Measurements from ENCODE around the gene CMC2. TPM values are rescaled to one million over a fixed set of nuclear protein-coding genes. Genes with fewer than 3 reads are reported as not detected.

Gene CMC2
- total RNA-seq, 2 experiments from 2014 or later: 90.7 to 99.9 TPM

- H3K4me1 Mint-ChIP-seq: peaks cover 80% of the 10 kb centered on the region
- POLR2A ChIA-PET: interaction anchor here (0.7 to 1.6 kb wide), 8 partner anchors 8 to 195 kb away, joined by 3 to 17 read pairs (median 4); partner anchors contain the start of genes ATMIN, CENPN and CMC2
- peaks cover 69% of the 10 kb centered on the region for H3K36me3 Mint-ChIP-seq (ENCODE audit: low read depth)
- CTCF ChIA-PET: interaction anchor here (0.6 to 1.9 kb wide), 5 partner anchors 9 to 471 kb away, joined by 3 to 9 read pairs (median 5); partner anchors contain the start of genes ATMIN, CENPN and CMC2
- DNase-seq: no peak
- no peaks in the 10 kb centered on the region for H3K9me3 Mint-ChIP-seq
- H3K4me3 Mint-ChIP-seq: peak overlapping the region; percentile 48
- H3K27ac Mint-ChIP-seq: peak overlapping the region; percentile 98
- no peaks in the 10 kb centered on the region for H3K27me3 Mint-ChIP-seq
These were observed 8.6 kb downstream of the CMC2 start for GRCh38 chr16:80997964-80998620.

DNA sequence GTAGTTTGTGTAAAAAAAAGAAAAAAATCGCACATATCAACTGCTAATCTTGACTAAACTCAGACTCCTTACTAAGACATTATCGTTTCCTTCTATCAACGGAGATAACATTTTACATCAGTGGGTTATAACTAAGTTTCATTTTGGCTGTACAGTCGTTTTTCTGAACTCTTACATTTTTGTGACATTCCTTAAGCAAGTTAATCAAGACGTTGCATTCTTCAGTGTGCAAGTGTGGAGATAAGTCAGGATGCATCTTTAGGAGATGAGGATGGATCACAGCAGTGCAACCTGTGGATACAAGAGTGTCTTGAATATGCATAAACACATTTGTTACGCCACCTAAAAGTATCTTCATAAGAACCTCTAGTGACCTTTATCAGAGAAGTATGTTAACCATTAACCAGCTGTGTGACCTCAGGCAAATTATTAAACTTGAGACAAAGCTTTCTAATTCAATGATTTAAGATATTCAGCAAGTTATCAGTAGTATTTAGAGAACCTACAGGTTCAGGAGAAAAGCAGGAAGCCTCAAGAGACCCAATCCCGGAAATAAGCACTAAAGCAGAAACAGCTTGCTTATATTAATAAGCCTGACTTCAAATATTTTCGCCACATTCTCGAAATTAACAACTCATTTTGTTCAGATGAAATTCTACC lies 9.4 kb downstream of the CMC2 start:
- H3K36me3 Mint-ChIP-seq (ENCODE audit: low read depth): peaks cover 70% of the 10 kb centered on the region
- POLR2A ChIA-PET: interaction anchor here (0.7 to 1.6 kb wide), 8 partner anchors 9 to 195 kb away, joined by 3 to 17 read pairs (median 4); partner anchors contain the start of genes ATMIN, CENPN and CMC2
- H3K4me3 Mint-ChIP-seq: peak overlapping the region; percentile 92
- CTCF ChIA-PET: interaction anchor here (1.1 to 1.9 kb wide), 4 partner anchors 10 to 470 kb away, joined by 3 to 9 read pairs (median 5); partner anchors contain the start of genes ATMIN, CENPN and CMC2
- H3K9me3 Mint-ChIP-seq: no peaks in the 10 kb centered on the region
- peak overlapping the region; percentile 98 for H3K27ac Mint-ChIP-seq
- no peaks in the 10 kb centered on the region for H3K27me3 Mint-ChIP-seq
- DNase-seq: no peak
- peaks cover 75% of the 10 kb centered on the region for H3K4me1 Mint-ChIP-seq

- Mint-ChIP-seq H3K27ac (peak overlapping the region; percentile 98), H3K4me1 (peaks cover 73% of the 10 kb centered on the region), H3K4me3 (peak overlapping the region; percentile 92), H3K27me3 (no peaks in the 10 kb centered on the region), H3K36me3 (ENCODE audit: low read depth) (peaks cover 68% of the 10 kb centered on the region), H3K9me3 (no peaks in the 10 kb centered on the region)
- CTCF ChIA-PET: interaction anchor here (1.9 kb wide), 1 partner anchor 10 kb away, joined by 9 read pairs; the partner anchor contains the start of genes CENPN and CMC2
- no peak for DNase-seq
- POLR2A ChIA-PET: interaction anchor here (0.7 to 1.6 kb wide), 4 partner anchors 9 to 40 kb away, joined by 3 to 17 read pairs (median 6); partner anchors contain the start of genes ATMIN, CENPN and CMC2
These were observed 10.0 kb downstream of the CMC2 start for GRCh38 chr16:80996688-80997138.

DNA sequence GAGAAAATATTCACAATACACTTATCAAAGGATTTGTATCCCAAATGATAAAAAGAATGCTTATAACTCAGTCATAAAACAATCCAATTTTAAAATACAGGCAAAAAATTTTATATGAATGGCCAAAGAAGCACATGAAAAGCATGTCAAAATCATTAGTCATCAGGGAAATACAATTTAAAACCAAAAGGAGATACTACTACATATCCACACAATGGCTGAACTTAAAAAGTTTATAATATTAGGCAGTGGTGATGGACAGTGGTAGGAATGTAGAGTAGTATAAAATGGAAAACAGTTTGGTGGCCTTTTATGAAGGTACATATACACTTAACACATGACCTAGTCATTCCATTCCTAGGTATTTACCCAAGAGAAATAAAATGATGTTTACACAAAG lies 12.2 kb downstream of the CMC2 start:
- H3K27me3 Mint-ChIP-seq: no peaks in the 10 kb centered on the region
- peaks cover 63% of the 10 kb centered on the region for H3K36me3 Mint-ChIP-seq (ENCODE audit: low read depth)
- ChIA-PET CTCF (interaction anchor here (0.7 to 2.5 kb wide), 4 partner anchors 8 to 467 kb away, joined by 3 to 7 read pairs (median 6); partner anchors contain the start of genes CENPN and CMC2), POLR2A (no interaction called here)
- peaks cover 65% of the 10 kb centered on the region for H3K4me1 Mint-ChIP-seq
- H3K9me3 Mint-ChIP-seq: no peaks in the 10 kb centered on the region
- DNase-seq: no peak
- H3K27ac Mint-ChIP-seq: no peak overlapping the region
- H3K4me3 Mint-ChIP-seq: no peak overlapping the region

GRCh38 chr16:80993834-80994233 lies 12.9 kb downstream of the CMC2 start:
- Mint-ChIP-seq H3K4me3 (no peak overlapping the region), H3K27me3 (no peaks in the 10 kb centered on the region), H3K4me1 (peaks cover 58% of the 10 kb centered on the region), H3K9me3 (no peaks in the 10 kb centered on the region), H3K27ac (peak overlapping the region; percentile 23), H3K36me3 (ENCODE audit: low read depth) (peaks cover 59% of the 10 kb centered on the region)
- ChIA-PET POLR2A (interaction anchor here (1.5 to 1.7 kb wide), 3 partner anchors 11 to 19 kb away, joined by 3 to 11 read pairs (median 6); partner anchors contain the start of genes CENPN and CMC2), CTCF (interaction anchor here (0.6 to 2.5 kb wide), 5 partner anchors 9 to 582 kb away, joined by 3 to 7 read pairs (median 5); partner anchors contain the start of genes CENPN and CMC2)
- no peak for DNase-seq

GRCh38 chr16:80993307-80993706 lies 13.4 kb downstream of the CMC2 start:
- no peak for DNase-seq
- Mint-ChIP-seq H3K4me1 (peaks cover 53% of the 10 kb centered on the region), H3K27ac (no peak overlapping the region), H3K36me3 (ENCODE audit: low read depth) (peaks cover 54% of the 10 kb centered on the region), H3K9me3 (no peaks in the 10 kb centered on the region), H3K27me3 (no peaks in the 10 kb centered on the region), H3K4me3 (no peak overlapping the region)
- ChIA-PET CTCF (interaction anchor here (1.2 to 2.5 kb wide), 3 partner anchors 11 to 466 kb away, joined by 5 to 7 read pairs (median 7); partner anchors contain the start of genes CENPN and CMC2), POLR2A (interaction anchor here (1.5 to 1.7 kb wide), 3 partner anchors 11 to 18 kb away, joined by 3 to 11 read pairs (median 6); partner anchors contain the start of genes CENPN and CMC2)

GRCh38 chr16:80992676-80993293 lies 13.9 kb downstream of the CMC2 start:
- Mint-ChIP-seq H3K9me3 (no peaks in the 10 kb centered on the region), H3K27ac (no peak overlapping the region), H3K27me3 (no peaks in the 10 kb centered on the region), H3K4me3 (no peak overlapping the region), H3K36me3 (ENCODE audit: low read depth) (peaks cover 52% of the 10 kb centered on the region), H3K4me1 (peaks cover 48% of the 10 kb centered on the region)
- ChIA-PET POLR2A (interaction anchor here (1.5 to 1.7 kb wide), 3 partner anchors 12 to 18 kb away, joined by 3 to 11 read pairs (median 6); partner anchors contain the start of genes CENPN and CMC2), CTCF (interaction anchor here (2.2 to 2.5 kb wide), 2 partner anchors 11 to 14 kb away, joined by 7 read pairs; partner anchors contain the start of genes CENPN and CMC2)
- DNase-seq: no peak

DNA sequence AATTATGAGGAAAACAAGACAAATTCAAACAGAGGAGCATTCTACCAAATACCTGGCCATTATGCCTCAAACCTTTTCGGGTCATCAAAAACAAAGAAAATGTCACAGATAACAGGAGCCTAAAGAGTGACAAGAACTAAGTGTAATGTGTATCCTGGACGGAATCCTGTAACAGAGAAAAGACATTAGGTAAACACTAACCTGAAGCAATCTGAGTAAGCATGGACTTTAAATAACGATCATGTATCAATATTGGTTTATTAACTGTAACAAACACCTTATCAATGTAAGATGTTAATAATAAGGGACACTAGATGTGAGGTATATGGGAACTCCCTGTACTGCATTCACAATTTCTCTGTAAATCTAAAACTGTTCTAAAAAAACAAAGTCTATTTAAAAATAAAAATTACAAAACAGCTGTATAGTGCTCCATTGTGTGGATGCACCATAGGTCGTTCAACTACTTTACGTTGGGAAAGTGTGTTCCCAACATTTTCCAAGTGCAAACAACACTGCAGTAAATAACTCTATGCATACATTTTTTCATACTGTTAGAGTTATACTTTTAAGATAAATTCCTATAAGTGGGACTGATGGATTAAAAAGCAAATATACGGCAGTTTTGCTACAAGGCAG lies 14.8 kb downstream of the CMC2 start:
- ChIA-PET CTCF (no interaction called here), POLR2A (no interaction called here)
- Mint-ChIP-seq H3K27me3 (no peaks in the 10 kb centered on the region), H3K4me1 (peaks cover 46% of the 10 kb centered on the region), H3K9me3 (no peaks in the 10 kb centered on the region), H3K4me3 (no peak overlapping the region), H3K27ac (no peak overlapping the region), H3K36me3 (ENCODE audit: low read depth) (peaks cover 55% of the 10 kb centered on the region)
- DNase-seq: no peak

DNA sequence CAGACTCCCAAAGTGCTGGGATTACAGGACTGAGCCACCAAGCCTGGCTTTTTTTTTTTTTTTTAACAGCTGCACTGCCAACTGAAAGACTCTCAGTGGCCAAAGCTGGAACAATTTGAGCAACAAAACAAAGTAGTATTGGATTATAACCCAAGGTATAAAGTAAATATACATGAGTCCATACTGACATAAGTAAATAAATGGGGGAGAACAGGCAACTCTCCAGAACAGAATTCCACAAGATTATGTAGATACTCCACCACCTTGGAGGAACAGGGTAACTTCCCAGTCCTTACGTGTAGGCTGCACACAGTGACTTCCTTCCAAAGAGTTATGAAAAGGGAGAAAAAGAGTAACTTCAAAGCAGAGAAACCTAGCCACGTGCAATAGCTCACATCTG lies 15.7 kb downstream of the CMC2 start:
- ChIA-PET POLR2A (no interaction called here), CTCF (interaction anchor here (1.5 kb wide), 1 partner anchor 13 kb away, joined by 3 read pairs; no protein-coding TSS in a partner anchor)
- no peaks in the 10 kb centered on the region for H3K27me3 Mint-ChIP-seq
- peaks cover 46% of the 10 kb centered on the region for H3K4me1 Mint-ChIP-seq
- H3K4me3 Mint-ChIP-seq: no peak overlapping the region
- no peak for DNase-seq
- no peak overlapping the region for H3K27ac Mint-ChIP-seq
- no peaks in the 10 kb centered on the region for H3K9me3 Mint-ChIP-seq
- peaks cover 56% of the 10 kb centered on the region for H3K36me3 Mint-ChIP-seq (ENCODE audit: low read depth)

DNA sequence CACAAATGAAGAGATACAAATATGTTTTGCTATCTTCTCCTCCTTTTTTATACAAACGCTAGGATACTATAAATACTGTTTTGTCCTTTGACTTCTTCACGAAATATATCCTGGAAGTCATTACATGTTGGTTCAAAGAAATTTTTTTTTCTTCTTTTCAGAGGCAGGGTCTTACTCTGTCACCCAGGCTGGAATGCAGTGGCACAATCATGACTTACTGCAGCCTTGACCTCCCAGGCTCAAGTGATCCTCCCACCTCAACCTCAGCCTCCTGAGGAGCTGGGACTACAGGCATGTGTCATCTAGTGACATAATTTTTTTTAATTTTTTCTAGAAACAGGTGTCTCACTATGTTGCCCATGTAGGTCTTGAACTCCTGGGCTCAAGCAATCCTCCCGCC lies 16.1 kb downstream of the CMC2 start:
- no peak for DNase-seq
- no peaks in the 10 kb centered on the region for H3K9me3 Mint-ChIP-seq
- POLR2A ChIA-PET: no interaction called here
- no peak overlapping the region for H3K27ac Mint-ChIP-seq
- CTCF ChIA-PET: interaction anchor here (1.5 kb wide), 1 partner anchor 13 kb away, joined by 3 read pairs; no protein-coding TSS in a partner anchor
- H3K4me1 Mint-ChIP-seq: peaks cover 44% of the 10 kb centered on the region
- H3K4me3 Mint-ChIP-seq: no peak overlapping the region
- H3K27me3 Mint-ChIP-seq: no peaks in the 10 kb centered on the region
- H3K36me3 Mint-ChIP-seq (ENCODE audit: low read depth): peaks cover 54% of the 10 kb centered on the region

DNA sequence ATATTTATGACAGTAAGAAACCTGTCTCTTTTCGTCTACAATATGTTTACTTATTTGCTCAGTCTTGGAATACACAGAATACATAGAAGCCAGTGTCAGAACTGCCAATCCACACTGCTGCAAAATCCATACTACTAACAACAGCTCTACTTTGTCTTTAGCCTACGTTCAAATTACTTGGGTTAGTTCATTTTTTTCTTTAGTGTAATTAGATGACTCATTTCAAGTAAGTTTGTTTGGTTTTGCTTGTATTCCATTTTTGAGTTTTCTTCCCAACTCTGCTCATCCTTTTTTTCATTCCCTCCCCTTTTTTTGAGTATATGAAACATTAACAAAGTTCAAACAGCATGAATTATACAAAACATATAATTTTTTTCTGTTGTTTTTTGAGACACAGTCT lies 16.9 kb downstream of the CMC2 start:
- peaks cover 41% of the 10 kb centered on the region for H3K4me1 Mint-ChIP-seq
- no peaks in the 10 kb centered on the region for H3K27me3 Mint-ChIP-seq
- no peaks in the 10 kb centered on the region for H3K9me3 Mint-ChIP-seq
- H3K4me3 Mint-ChIP-seq: no peak overlapping the region
- no peak for DNase-seq
- ChIA-PET CTCF (interaction anchor here (0.8 to 1.5 kb wide), 2 partner anchors 14 to 15 kb away, joined by 3 to 4 read pairs; no protein-coding TSS in a partner anchor), POLR2A (no interaction called here)
- H3K27ac Mint-ChIP-seq: no peak overlapping the region
- peaks cover 49% of the 10 kb centered on the region for H3K36me3 Mint-ChIP-seq (ENCODE audit: low read depth)

DNA sequence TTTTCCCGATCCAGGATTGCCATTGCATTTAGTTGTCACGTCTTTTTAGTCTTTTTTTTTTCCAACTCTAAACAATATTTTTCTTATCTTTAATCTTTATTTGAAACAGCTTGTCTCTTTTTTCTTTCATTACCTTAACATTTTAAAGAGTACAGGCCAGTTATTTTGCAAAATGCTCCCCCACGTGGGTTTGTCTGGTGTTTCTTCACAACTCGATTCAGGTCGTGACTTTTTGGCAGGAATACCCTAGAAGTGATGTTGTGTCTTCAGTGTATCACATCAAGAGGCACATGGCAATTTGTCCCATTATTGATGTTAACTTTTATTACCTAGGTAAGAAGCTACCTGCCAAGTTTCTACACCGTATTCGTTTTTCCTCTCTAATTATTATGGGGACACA lies 17.9 kb downstream of the CMC2 start:
- H3K9me3 Mint-ChIP-seq: no peaks in the 10 kb centered on the region
- H3K4me3 Mint-ChIP-seq: no peak overlapping the region
- peaks cover 43% of the 10 kb centered on the region for H3K36me3 Mint-ChIP-seq (ENCODE audit: low read depth)
- POLR2A ChIA-PET: interaction anchor here (1.6 kb wide), 1 partner anchor 9 kb away, joined by 6 read pairs; no protein-coding TSS in a partner anchor
- DNase-seq: no peak
- CTCF ChIA-PET: interaction anchor here (1.8 kb wide), 1 partner anchor 14 kb away, joined by 4 read pairs; no protein-coding TSS in a partner anchor
- H3K27ac Mint-ChIP-seq: no peak overlapping the region
- peaks cover 30% of the 10 kb centered on the region for H3K4me1 Mint-ChIP-seq
- H3K27me3 Mint-ChIP-seq: no peaks in the 10 kb centered on the region
